Endothelial cell of umbilical vein (primary cell): ENCODE data around the gene CLTCL1. TPM values are rescaled to one million over a fixed set of nuclear protein-coding genes. Genes with fewer than 3 reads are reported as not detected.
A peak's percentile ranks its signal among the peaks of the same experiment; 100 is the strongest.

Source experiments
- Bru-seq: library from RNA; stranded (reverse); fragments of 400-500 nt; gene quantifications from one replicate; lab custom pipeline; 2021; lab: Mats Ljungman, UMichigan
- BruChase-seq, 2 experiments: library from RNA; stranded (reverse); fragments of 400-500 nt; gene quantifications; one replicate each; lab custom pipeline; 2021; lab: Mats Ljungman, UMichigan
- BruUV-seq: library from RNA; stranded (reverse); fragments of 400-500 nt; replicated peaks from 2 replicates; lab custom pipeline; 2021; lab: Mats Ljungman, UMichigan
- CTCF ChIA-PET: fragments of 300-600, 350-600 bp; sonication (Branson Sonifier 250); formaldehyde crosslinking; loops from one replicate; lab custom pipeline; 2021; ENCODE audit warnings: antibody characterized with exemption, inconsistent platforms; lab: Charles Lee
- POLR2A ChIA-PET: fragments of 300-600, 350-600 bp; sonication (Branson Sonifier 250); formaldehyde crosslinking; loops from one replicate; lab custom pipeline; 2021; ENCODE audit warnings: antibody characterized with exemption, inconsistent platforms; lab: Charles Lee
- DNase-seq: peaks from one replicate; pipeline ENCODE4 v3.0.0-alpha.2; 2011; ENCODE audit warnings: low read depth, low spot score
- FAIRE-seq: peaks from 2 replicates; lab custom pipeline; 2011; peaks lifted over from hg19 to GRCh38; lab: Jason Lieb, UNC
- H2AFZ ChIP-seq: 2 replicates; pipeline ENCODE4 v1.6.0; 2012; ENCODE audit warnings: low read depth, low read length, control low read depth, inconsistent platforms
- H3K27ac ChIP-seq: 2 replicates; pipeline ENCODE4 v1.5.1; 2011; ENCODE audit warnings: low read depth, mild to moderate bottlenecking, control low read depth, low read length, moderate library complexity; ENCODE audit not compliant: insufficient read depth
- H3K27me3 ChIP-seq, 2 experiments: 2 replicates each; pipeline versions ENCODE4 v1.6.0 to v1.6.1; 2011; ENCODE audit warnings: low read length in 2 of 2, mixed read lengths in 1 of 2; ENCODE audit not compliant: control insufficient read depth in 2 of 2, insufficient read depth in 2 of 2
- H3K36me3 ChIP-seq, 2 experiments: 2 replicates in 1 of 2; 3 replicates in 1 of 2; pipeline ENCODE4 v1.5.1; 2011; ENCODE audit warnings: low read length in 2 of 2, mild to moderate bottlenecking in 1 of 2, moderate library complexity in 1 of 2; ENCODE audit not compliant: control insufficient read depth in 2 of 2, insufficient read depth in 2 of 2; ENCODE audit errors: extremely low read depth in 1 of 2
- H3K4me1 ChIP-seq: 3 replicates; pipeline ENCODE4 v1.5.1; 2011; ENCODE audit warnings: mild to moderate bottlenecking, low read length; ENCODE audit not compliant: control insufficient read depth, insufficient read depth; ENCODE audit errors: extremely low read depth
- H3K4me2 ChIP-seq: 2 replicates; pipeline ENCODE4 v1.6.1; 2011; ENCODE audit warnings: low read length, control low read depth, mixed read lengths; ENCODE audit not compliant: insufficient read depth
- H3K4me3 ChIP-seq, 3 experiments: fragments of 200-600 bp in 1 of 3; sonication (generic), shearing (Covaris generic) in 1 of 3; replicated peaks in 1 of 3; 2 replicates each; pipeline ENCODE4 v1.5.1; 2011 to 2016; ENCODE audit warnings: control low read depth in 3 of 3, low read length in 3 of 3, mild to moderate bottlenecking in 2 of 3, inconsistent platforms in 1 of 3, low read depth in 1 of 3, moderate library complexity in 1 of 3; ENCODE audit not compliant: insufficient read depth in 1 of 3
- H3K79me2 ChIP-seq: 2 replicates; pipeline ENCODE4 v1.6.0; 2012; ENCODE audit warnings: low read length, inconsistent platforms; ENCODE audit not compliant: control insufficient read depth, insufficient read depth
- H3K9ac ChIP-seq: replicated peaks from 2 replicates; pipeline ENCODE3; 2011; ENCODE audit warnings: low read length, control low read depth; ENCODE audit not compliant: insufficient read depth; ENCODE audit errors: extremely low read depth
- H3K9me1 ChIP-seq: replicated peaks from 3 replicates; pipeline ENCODE4 v1.6.0; 2011; ENCODE audit warnings: mild to moderate bottlenecking, low read length; ENCODE audit not compliant: control insufficient read depth, insufficient read depth; ENCODE audit errors: extremely low read depth
- H3K9me3 ChIP-seq: replicated peaks from 2 replicates; pipeline ENCODE4 v1.5.1; 2012; ENCODE audit warnings: low read length, inconsistent platforms; ENCODE audit not compliant: control insufficient read depth, insufficient read depth
- H4K20me1 ChIP-seq: replicated peaks from 2 replicates; pipeline ENCODE3; 2011; ENCODE audit warnings: mild to moderate bottlenecking, low read length; ENCODE audit not compliant: control insufficient read depth, insufficient read depth; ENCODE audit errors: extremely low read depth
- CTCF ChIP-seq, 2 donors: IDR thresholded peaks; 1 replicate in 1 of 2; 2 replicates in 1 of 2; pipeline ENCODE4 v1.5.1; 2011; ENCODE audit warnings: low read length in 2 of 2, mild to moderate bottlenecking in 2 of 2, moderate library complexity in 2 of 2, control low read depth in 1 of 2, inconsistent platforms in 1 of 2, low read depth in 1 of 2; ENCODE audit not compliant: insufficient read depth in 1 of 2; ENCODE audit errors: extremely low read depth in 1 of 2
- EZH2 ChIP-seq: IDR thresholded peaks from 2 replicates; pipeline ENCODE4 v1.6.1; 2012; ENCODE audit warnings: borderline replicate concordance, low read depth, mild to moderate bottlenecking, moderate library complexity, low read length, inconsistent platforms; ENCODE audit not compliant: severe bottlenecking
- FOS ChIP-seq: IDR thresholded peaks from 2 replicates; pipeline ENCODE4 v1.6.1; 2011; ENCODE audit warnings: mild to moderate bottlenecking, low read length, moderate library complexity, borderline replicate concordance; ENCODE audit not compliant: insufficient read depth
- GATA2 ChIP-seq: IDR thresholded peaks from 2 replicates; pipeline ENCODE4 v1.7.0; 2011; ENCODE audit warnings: low read depth, mild to moderate bottlenecking, moderate library complexity, mixed read lengths, low read length; ENCODE audit not compliant: insufficient read length, insufficient read depth
- MYC ChIP-seq: IDR thresholded peaks from one replicate; pipeline ENCODE4 v1.6.1; 2011; ENCODE audit warnings: mild to moderate bottlenecking, low read depth, low read length
- POLR2A ChIP-seq: IDR thresholded peaks from 2 replicates; pipeline ENCODE4 v1.6.1; 2012; ENCODE audit warnings: low read depth, mild to moderate bottlenecking, control low read depth, low read length
- POLR2AphosphoS5 ChIP-seq: IDR thresholded peaks from 2 replicates; pipeline ENCODE4 v1.6.1; 2012; ENCODE audit warnings: low read depth, mild to moderate bottlenecking, control low read depth, low read length, moderate library complexity; ENCODE audit not compliant: insufficient read depth
- dilution Hi-C: fragments of 300-500 bp; cut with MboI; formaldehyde crosslinking; loops from one replicate; pipeline ENCODE4 v1.15.0; 2019; ENCODE audit warnings: low sequenced_read_pairs; ENCODE audit not compliant: extremely low pct_ligation_motif_present
- intact Hi-C: fragments of 100-400 bp; cut with micrococcal nuclease; formaldehyde crosslinking; loops from one replicate; pipeline ENCODE4 v1.10.0; 2022
- long read RNA-seq: library from polyadenylated mRNA; stranded (forward); transcript quantifications from one replicate; pipeline ENCODE4 v2.0.0, GENCODE V29; 2021
- polyA minus RNA-seq, 3 experiments: library from RNA; depleted of rRNA, polyadenylated mRNA; stranded (reverse); fragments of >200 nt; gene quantifications; 1 replicate in 1 of 3; 2 replicates in 2 of 3; pipeline ENCODE4 v1.2.3, GENCODE V29; 2011
- polyA plus RNA-seq, 4 experiments: library from polyadenylated mRNA; depleted of rRNA in 3 of 4; stranded (reverse) in 3 of 4; unstranded in 1 of 4; fragments of >200 nt; gene quantifications; 2 replicates each; pipeline versions ENCODE4 v1.2.1 to v1.2.3, GENCODE V29; 2011 to 2012; ENCODE audit warnings: missing spikeins in 1 of 4
- total RNA-seq: library from RNA; stranded (reverse); gene quantifications from 2 replicates; pipeline ENCODE4 v1.2.3, GENCODE V29; 2021
- TF ChIP-seq, protein P1 (sequence below): IDR thresholded peaks from 2 replicates; pipeline ENCODE4 v1.6.1; 2011; ENCODE audit not compliant: insufficient read depth, insufficient read length

Gene CLTCL1
- 6.2 and 6.8 TPM in 2 replicates for total RNA-seq
- polyA plus RNA-seq: 5.0 and 5.1 TPM in 2 replicates
- 3.3 and 3.4 TPM in 2 replicates for polyA plus RNA-seq (2011; cell fraction: cytosol; rRNA removed)
- polyA plus RNA-seq (2011; cell fraction: nucleus; rRNA removed): 10.6 and 14.9 TPM in 2 replicates
- polyA plus RNA-seq (2012): 4.0 and 4.4 TPM in 2 replicates
- polyA minus RNA-seq: 8.4 and 12.6 TPM in 2 replicates
- 13.5 TPM for polyA minus RNA-seq (2011; cell fraction: cytosol; rRNA and poly(A)+ RNA removed)
- 11.4 and 11.7 TPM in 2 replicates for polyA minus RNA-seq (2011; cell fraction: nucleus; rRNA and poly(A)+ RNA removed)
- Bru-seq, nascent RNA: percentile 44 among the genes with signal in this experiment
- BruChase-seq, experiment 1, labeled RNA remaining after a 6-hour chase: percentile 45 among the genes with signal in this experiment
- percentile 50 among the genes with signal in this experiment for BruChase-seq, experiment 2, labeled RNA remaining after a 2-hour chase
- long read RNA-seq, partial matches to known transcripts: 1 of 4 reads
- long read RNA-seq, other reads (novel, unspliced or antisense): 3 of 4 reads

GRCh38 chr22:19291580-19292457 is at the start of gene CLTCL1:
TSS of gene CLTCL1 (minus strand) at chr22:19291719. CDS start at chr22:19291641, 78 bp downstream.
- ChIA-PET CTCF (interaction anchor here (0.8 to 2.6 kb wide), 4 partner anchors 12 to 147 kb away, joined by 3 to 14 read pairs (median 4); partner anchors contain the start of genes ESS2 and SLC25A1), POLR2A (interaction anchor here (1.0 kb wide), 1 partner anchor 112 kb away, joined by 5 read pairs; no protein-coding TSS in a partner anchor)
- Histone ChIP-seq H3K9ac (peak within 1 kb of the TSS; percentile 65), H4K20me1 (no peaks in the 10 kb centered on the region), H3K79me2 (no peaks in the 10 kb centered on the region), H3K36me3 (no peaks in the 10 kb centered on the region), H3K4me3 (peak within 1 kb of the TSS; percentile 78 to 89 (median 85)), H2AFZ (peak within 1 kb of the TSS; percentile 99), H3K9me1 (no peaks in the 10 kb centered on the region), H3K27ac (no peak within 1 kb of the TSS), H3K9me3 (no peaks in the 10 kb centered on the region), H3K27me3 (peaks cover 2 to 5% of the 10 kb centered on the region in 2 experiments), H3K4me2 (peak within 1 kb of the TSS; percentile 98), H3K4me1 (peaks cover 11% of the 10 kb centered on the region)
- no TSS peak for BruUV-seq
- intact Hi-C loops (loop anchor here (10.0 kb wide), 1 partner anchor 343 kb away; no protein-coding TSS in a partner anchor), dilution Hi-C loops (no loop called here)
- no peak for FAIRE-seq
- DNase-seq: peak; percentile 70
- no peak for TF ChIP-seq FOS
- peak; percentile 37 for TF ChIP-seq POLR2AphosphoS5
- TF ChIP-seq, protein P1, sequence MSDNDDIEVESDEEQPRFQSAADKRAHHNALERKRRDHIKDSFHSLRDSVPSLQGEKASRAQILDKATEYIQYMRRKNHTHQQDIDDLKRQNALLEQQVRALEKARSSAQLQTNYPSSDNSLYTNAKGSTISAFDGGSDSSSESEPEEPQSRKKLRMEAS: no peak
- no peak for TF ChIP-seq CTCF (IDR thresholded peaks at IDR 0.05; ENCODE audit: extremely low read depth in 1 of 2, insufficient read depth in 1 of 2, low read depth in 1 of 2, low read length in 2 of 2)
- TF ChIP-seq POLR2A: peak; percentile 46
- TF ChIP-seq GATA2: no peak
- TF ChIP-seq MYC: no peak
- TF ChIP-seq EZH2: no peak
